ENCODE data around the gene DMRT3. TPM values are rescaled to one million over a fixed set of nuclear protein-coding genes. Genes with fewer than 3 reads are reported as not detected.
A peak's percentile ranks its signal among the peaks of the same experiment; 100 is the strongest.
"Not testable (repeated sequence)": the region's sequence is repeated elsewhere in the genome, so short reads cannot be mapped to it uniquely, and the experiment has no call there.

Gene DMRT3
- total and polyA plus RNA-seq, 2 donors (not counting 1 experiment from before 2014, with no cell fraction given): not detected

- no peaks in the 10 kb centered on the region for H3K9me3 ChIP-seq (ENCODE audit: control insufficient read depth, insufficient read depth, low read depth, low read length)
- H3K4me2 ChIP-seq (ENCODE audit: extremely low read depth, insufficient read depth, low read length): no peak overlapping the region
- no peak overlapping the region for H3K27ac ChIP-seq (ENCODE audit: insufficient read depth, low read length)
- no peak overlapping the region for H2AFZ ChIP-seq (ENCODE audit: low read length)
- DNase-seq (ENCODE audit: low read depth in 2 of 2): peak in 1 of 2 donors; percentile 69
- H3K9ac ChIP-seq (ENCODE audit: insufficient read depth, low read length): no peak overlapping the region
- H3K4me1 ChIP-seq (ENCODE audit: control insufficient read depth, extremely low read depth, insufficient read depth, low read length): no peaks in the 10 kb centered on the region
- no peaks in the 10 kb centered on the region for H4K20me1 ChIP-seq (ENCODE audit: control insufficient read depth, extremely low read depth, insufficient read depth, low read length)
- no peaks in the 10 kb centered on the region for H3K36me3 ChIP-seq (ENCODE audit: control insufficient read depth, insufficient read depth, low read length)
- H3K79me2 ChIP-seq (ENCODE audit: control insufficient read depth, insufficient read depth, low read length): no peaks in the 10 kb centered on the region
- no peaks in the 10 kb centered on the region for H3K27me3 ChIP-seq (ENCODE audit: control insufficient read depth, insufficient read depth, low read length)
- no peak overlapping the region for H3K4me3 ChIP-seq (replicated peaks in 1 of 4; ENCODE audit: control extremely low read depth in 1 of 4, insufficient read depth in 1 of 4, low read depth in 3 of 4, low read length in 4 of 4)
- TF ChIP-seq CTCF (conservative IDR thresholded peaks at IDR 0.05 in 1 of 2, IDR thresholded peaks at IDR 0.05 in 1 of 2; ENCODE audit: low read depth in 1 of 2, low read length in 2 of 2): no peak
Measured at GRCh38 chr9:995781-996180, 19.3 kb downstream of the DMRT3 start.

- DNase-seq (ENCODE audit: low read depth in 2 of 2); H3K36me3 ChIP-seq (ENCODE audit: control insufficient read depth, insufficient read depth, low read length); H3K9me3 ChIP-seq (ENCODE audit: control insufficient read depth, insufficient read depth, low read depth, low read length); H2AFZ ChIP-seq (ENCODE audit: low read length); H3K4me1 ChIP-seq (ENCODE audit: control insufficient read depth, extremely low read depth, insufficient read depth, low read length); H3K79me2 ChIP-seq (ENCODE audit: control insufficient read depth, insufficient read depth, low read length); H3K9ac ChIP-seq (ENCODE audit: insufficient read depth, low read length); H3K4me3 ChIP-seq (replicated peaks in 1 of 4; ENCODE audit: control extremely low read depth in 1 of 4, insufficient read depth in 1 of 4, low read depth in 3 of 4, low read length in 4 of 4); H3K27ac ChIP-seq (ENCODE audit: insufficient read depth, low read length); H4K20me1 ChIP-seq (ENCODE audit: control insufficient read depth, extremely low read depth, insufficient read depth, low read length); H3K4me2 ChIP-seq (ENCODE audit: extremely low read depth, insufficient read depth, low read length); H3K27me3 ChIP-seq (ENCODE audit: control insufficient read depth, insufficient read depth, low read length): not testable (repeated sequence)
- peak; percentile 0 to 25 for TF ChIP-seq CTCF (conservative IDR thresholded peaks at IDR 0.05 in 1 of 2, IDR thresholded peaks at IDR 0.05 in 1 of 2; ENCODE audit: low read depth in 1 of 2, low read length in 2 of 2)
Measured at GRCh38 chr9:998299-999110, 22.1 kb downstream of the DMRT3 start.

- Histone ChIP-seq H3K36me3 (ENCODE audit: control insufficient read depth, insufficient read depth, low read length) (no peaks in the 10 kb centered on the region), H3K4me1 (ENCODE audit: control insufficient read depth, extremely low read depth, insufficient read depth, low read length) (no peaks in the 10 kb centered on the region)
- no peak for DNase-seq (ENCODE audit: low read depth in 2 of 2)
Measured at GRCh38 chr9:1001838-1002237, 25.4 kb downstream of the DMRT3 start.

More at GRCh38 chr9:1001838-1002237, 25.4 kb downstream of the DMRT3 start:
- no peaks in the 10 kb centered on the region for H3K9me3 ChIP-seq (ENCODE audit: control insufficient read depth, insufficient read depth, low read depth, low read length)
- H3K79me2 ChIP-seq (ENCODE audit: control insufficient read depth, insufficient read depth, low read length): no peaks in the 10 kb centered on the region
- TF ChIP-seq EZH2 (IDR thresholded peaks at IDR 0.05; ENCODE audit: low read length, missing control alignments) (no peak), CTCF (conservative IDR thresholded peaks at IDR 0.05 in 1 of 2, IDR thresholded peaks at IDR 0.05 in 1 of 2; ENCODE audit: low read depth in 1 of 2, low read length in 2 of 2) (no peak)
- H3K27ac ChIP-seq (ENCODE audit: insufficient read depth, low read length): no peak overlapping the region
- H2AFZ ChIP-seq (ENCODE audit: low read length): no peak overlapping the region
- H3K9ac ChIP-seq (ENCODE audit: insufficient read depth, low read length): no peak overlapping the region
- H3K27me3 ChIP-seq (ENCODE audit: control insufficient read depth, insufficient read depth, low read length): no peaks in the 10 kb centered on the region
- no peak overlapping the region for H3K4me2 ChIP-seq (ENCODE audit: extremely low read depth, insufficient read depth, low read length)
- no peak overlapping the region for H3K4me3 ChIP-seq (replicated peaks in 1 of 4; ENCODE audit: control extremely low read depth in 1 of 4, insufficient read depth in 1 of 4, low read depth in 3 of 4, low read length in 4 of 4)
- H4K20me1 ChIP-seq (ENCODE audit: control insufficient read depth, extremely low read depth, insufficient read depth, low read length): no peaks in the 10 kb centered on the region

Measured in fibroblast of lung (primary cell).